Measurements from ENCODE around the gene CCDC24. TPM values are rescaled to one million over a fixed set of nuclear protein-coding genes. Genes with fewer than 3 reads are reported as not detected.

CCDC24 gene
- total and polyA plus RNA-seq, 5 experiments from 2014 or later, result 0.29 to 2.5 (median 1.3) TPM; not detected in 1

- ATAC-seq (no peak), DNase-seq (no peak)
- POLR2A ChIA-PET, result interaction anchor here (0.6 to 1.7 kb wide), 2 partner anchors 18 to 320 kb away, joined by 5 to 6 read pairs; partner anchors contain the start of gene DPH2
- H3K9me3 Mint-ChIP-seq, result no peaks in the 10 kb centered on the region
- H3K27ac Mint-ChIP-seq, result no peak overlapping the region
- no peaks in the 10 kb centered on the region for H3K27me3 Mint-ChIP-seq
- no peak overlapping the region for H3K4me3 Mint-ChIP-seq
- H3K36me3 Mint-ChIP-seq, result peaks cover 3 to 19% (median 6%) of the 10 kb centered on the region in 3 donors
- H3K4me1 Mint-ChIP-seq, result peaks cover 25 to 37% (median 28%) of the 10 kb centered on the region in 4 donors
Measured at GRCh38 chr1:43952731-43953346, 38.6 kb upstream of the CCDC24 start.

- Mint-ChIP-seq H3K4me1 (peaks cover 20 to 32% (median 25%) of the 10 kb centered on the region in 4 donors), H3K4me3 (no peak overlapping the region), H3K36me3 (peaks cover 3 to 24% (median 6%) of the 10 kb centered on the region in 3 donors), H3K27me3 (no peaks in the 10 kb centered on the region), H3K9me3 (no peaks in the 10 kb centered on the region), H3K27ac (no peak overlapping the region)
- DNase-seq (no peak), ATAC-seq (no peak)
- POLR2A ChIA-PET, result interaction anchor here (1.1 to 1.7 kb wide), 2 partner anchors 17 to 246 kb away, joined by 3 to 6 read pairs; partner anchors contain the start of genes DPH2 and ST3GAL3
Measured at GRCh38 chr1:43953361-43953760, 38.0 kb upstream of the CCDC24 start.

GRCh38 chr1:43954036-43954435 is 37.4 kb upstream of the CCDC24 start:
- peaks cover 6 to 25% (median 7%) of the 10 kb centered on the region in 3 donors for H3K36me3 Mint-ChIP-seq
- no peak for ATAC-seq

GRCh38 chr1:43956234-43956633 is 35.2 kb upstream of the CCDC24 start:
- no peaks in the 10 kb centered on the region for H3K27me3 Mint-ChIP-seq
- ATAC-seq (no peak), DNase-seq (no peak)
- H3K27ac Mint-ChIP-seq, result no peak overlapping the region
- peaks cover 0 to 22% (median 6%) of the 10 kb centered on the region in 3 donors for H3K36me3 Mint-ChIP-seq
- no peaks in the 10 kb centered on the region for H3K9me3 Mint-ChIP-seq
- POLR2A ChIA-PET, result interaction anchor here (0.7 kb wide), 1 partner anchor 14 kb away, joined by 4 read pairs; the partner anchor contains the start of gene DPH2
- peaks cover 0 to 7% (median 4%) of the 10 kb centered on the region in 4 donors for H3K4me1 Mint-ChIP-seq
- no peak overlapping the region for H3K4me3 Mint-ChIP-seq

More at GRCh38 chr1:43954036-43954435, 37.4 kb upstream of the CCDC24 start:
- Mint-ChIP-seq H3K9me3 (no peaks in the 10 kb centered on the region), H3K27me3 (no peaks in the 10 kb centered on the region), H3K27ac (no peak overlapping the region), H3K4me1 (peaks cover 13 to 25% (median 19%) of the 10 kb centered on the region in 4 donors), H3K4me3 (no peak overlapping the region)
- no peak for DNase-seq
- POLR2A ChIA-PET, result interaction anchor here (1.1 to 1.7 kb wide), 2 partner anchors 16 to 247 kb away, joined by 3 to 6 read pairs; partner anchors contain the start of genes DPH2 and ST3GAL3

GRCh38 chr1:43957407-43958040 is 33.9 kb upstream of the CCDC24 start:
- H3K4me3 Mint-ChIP-seq, result no peak overlapping the region
- H3K9me3 Mint-ChIP-seq, result no peaks in the 10 kb centered on the region
- peak overlapping the region in 2 of 10 donors; percentile 43 to 66 for H3K27ac Mint-ChIP-seq
- H3K27me3 Mint-ChIP-seq, result no peaks in the 10 kb centered on the region
- POLR2A ChIA-PET, result no interaction called here
- peaks cover 0 to 8% (median 1%) of the 10 kb centered on the region in 4 donors for H3K4me1 Mint-ChIP-seq
- ATAC-seq, result no peak
- DNase-seq, result no peak
- peaks cover 4 to 27% (median 6%) of the 10 kb centered on the region in 3 donors for H3K36me3 Mint-ChIP-seq

GRCh38 chr1:43958351-43959255 is 32.8 kb upstream of the CCDC24 start:
- ATAC-seq (no peak), DNase-seq (no peak)
- Mint-ChIP-seq H3K4me3 (no peak overlapping the region), H3K36me3 (peaks cover 5 to 32% (median 6%) of the 10 kb centered on the region in 3 donors), H3K27me3 (no peaks in the 10 kb centered on the region), H3K9me3 (no peaks in the 10 kb centered on the region), H3K4me1 (peaks cover 0 to 8% (median 0%) of the 10 kb centered on the region in 4 donors), H3K27ac (peak overlapping the region in 2 of 10 donors; percentile 43 to 66)
- POLR2A ChIA-PET, result interaction anchor here (0.6 kb wide), 1 partner anchor 756 kb away, joined by 4 read pairs; no protein-coding TSS in a partner anchor

- no peak for DNase-seq
- H3K4me1 Mint-ChIP-seq, result peaks cover 0 to 2% (median 0%) of the 10 kb centered on the region in 4 donors
- peak overlapping the region in 1 of 10 donors; percentile 67 for H3K27ac Mint-ChIP-seq
- peaks cover 5 to 29% (median 6%) of the 10 kb centered on the region in 3 donors for H3K36me3 Mint-ChIP-seq
- H3K9me3 Mint-ChIP-seq, result no peaks in the 10 kb centered on the region
- ATAC-seq, result no peak
- POLR2A ChIA-PET, result no interaction called here
- no peak overlapping the region for H3K4me3 Mint-ChIP-seq
- H3K27me3 Mint-ChIP-seq, result no peaks in the 10 kb centered on the region
Measured at GRCh38 chr1:43960798-43961197, 30.6 kb upstream of the CCDC24 start.

GRCh38 chr1:43961692-43962091 is 29.7 kb upstream of the CCDC24 start:
- no peaks in the 10 kb centered on the region for H3K27me3 Mint-ChIP-seq
- peaks cover 5 to 26% (median 6%) of the 10 kb centered on the region in 3 donors for H3K36me3 Mint-ChIP-seq
- DNase-seq, result no peak
- H3K4me3 Mint-ChIP-seq, result no peak overlapping the region
- POLR2A ChIA-PET, result interaction anchor here (0.6 kb wide), 1 partner anchor 408 kb away, joined by 4 read pairs; no protein-coding TSS in a partner anchor
- no peak for ATAC-seq
- peaks cover 0 to 2% (median 0%) of the 10 kb centered on the region in 4 donors for H3K4me1 Mint-ChIP-seq
- no peak overlapping the region for H3K27ac Mint-ChIP-seq
- no peaks in the 10 kb centered on the region for H3K9me3 Mint-ChIP-seq

GRCh38 chr1:43962324-43962723 is 29.1 kb upstream of the CCDC24 start:
- Mint-ChIP-seq H3K9me3 (no peaks in the 10 kb centered on the region), H3K4me3 (no peak overlapping the region), H3K27ac (peak overlapping the region in 2 of 10 donors; percentile 29 to 31), H3K27me3 (no peaks in the 10 kb centered on the region), H3K36me3 (peaks cover 5 to 23% (median 6%) of the 10 kb centered on the region in 3 donors), H3K4me1 (peaks cover 0 to 2% (median 0%) of the 10 kb centered on the region in 4 donors)
- no peak for DNase-seq
- no peak for ATAC-seq
- POLR2A ChIA-PET, result interaction anchor here (0.6 kb wide), 1 partner anchor 407 kb away, joined by 4 read pairs; no protein-coding TSS in a partner anchor

- POLR2A ChIA-PET, result no interaction called here
- DNase-seq (no peak), ATAC-seq (no peak)
- Mint-ChIP-seq H3K9me3 (no peaks in the 10 kb centered on the region), H3K27me3 (no peaks in the 10 kb centered on the region), H3K36me3 (peaks cover 5 to 24% (median 6%) of the 10 kb centered on the region in 3 donors), H3K4me3 (no peak overlapping the region), H3K27ac (no peak overlapping the region), H3K4me1 (peaks cover 0 to 2% (median 0%) of the 10 kb centered on the region in 4 donors)
Measured at GRCh38 chr1:43963006-43963405, 28.4 kb upstream of the CCDC24 start.

- no peak for DNase-seq
- peaks cover 3 to 19% (median 5%) of the 10 kb centered on the region in 3 donors for H3K36me3 Mint-ChIP-seq
- H3K9me3 Mint-ChIP-seq, result no peaks in the 10 kb centered on the region
- H3K27me3 Mint-ChIP-seq, result no peaks in the 10 kb centered on the region
- no peak for ATAC-seq
- no peak overlapping the region for H3K27ac Mint-ChIP-seq
- peaks cover 0 to 3% (median under 1%) of the 10 kb centered on the region in 4 donors for H3K4me1 Mint-ChIP-seq
- POLR2A ChIA-PET, result no interaction called here
- H3K4me3 Mint-ChIP-seq, result no peak overlapping the region
Measured at GRCh38 chr1:43963890-43964289, 27.5 kb upstream of the CCDC24 start.

- H3K4me1 Mint-ChIP-seq, result peaks cover 9 to 15% (median 12%) of the 10 kb centered on the region in 4 donors
- no peaks in the 10 kb centered on the region for H3K27me3 Mint-ChIP-seq
- no peak overlapping the region for H3K27ac Mint-ChIP-seq
- POLR2A ChIA-PET, result no interaction called here
- ATAC-seq (no peak), DNase-seq (no peak)
- peaks cover 0 to 16% (median 5%) of the 10 kb centered on the region in 3 donors for H3K36me3 Mint-ChIP-seq
- H3K4me3 Mint-ChIP-seq, result no peak overlapping the region
- no peaks in the 10 kb centered on the region for H3K9me3 Mint-ChIP-seq
Measured at GRCh38 chr1:43965316-43965715, 26.1 kb upstream of the CCDC24 start.

All from naive thymus-derived CD8-positive, alpha-beta T cell (primary cell).